Subcutaneous abdominal adipose tissue (tissue), 5 donors: ENCODE measurements around the gene ACOXL.
A peak's percentile ranks its signal among the peaks of the same experiment; 100 is the strongest.

Experiments used
- H3K27ac ChIP-seq: one replicate; pipeline ENCODE4 v1.7.0; 2013; ENCODE audit warnings: low read depth, mild to moderate bottlenecking, inconsistent platforms, low read length, moderate library complexity
- H3K27me3 ChIP-seq, 5 donors: one replicate each; pipeline ENCODE4 v1.7.0; 2013; ENCODE audit warnings: low read length in 5 of 5, inconsistent platforms in 1 of 5; ENCODE audit not compliant: control insufficient read depth in 5 of 5, insufficient read depth in 4 of 5
- H3K36me3 ChIP-seq, 5 donors: one replicate each; pipeline ENCODE4 v1.7.0; 2013; ENCODE audit warnings: low read length in 5 of 5; ENCODE audit not compliant: control insufficient read depth in 5 of 5, insufficient read depth in 5 of 5
- H3K4me1 ChIP-seq, 5 donors: one replicate each; pipeline ENCODE4 v1.7.0; 2013; ENCODE audit warnings: low read length in 5 of 5, mild to moderate bottlenecking in 3 of 5, moderate library complexity in 1 of 5; ENCODE audit not compliant: control insufficient read depth in 5 of 5, insufficient read depth in 5 of 5
- H3K4me3 ChIP-seq, 5 donors: one replicate each; pipeline ENCODE4 v1.7.0; 2013; ENCODE audit warnings: low read length in 5 of 5, low read depth in 1 of 5
- H3K9ac ChIP-seq, 5 donors: one replicate each; pipeline ENCODE4 v1.7.0; 2013; ENCODE audit warnings: low read length in 5 of 5, mild to moderate bottlenecking in 4 of 5, moderate library complexity in 3 of 5
- H3K9me3 ChIP-seq, 5 donors: one replicate each; pipeline ENCODE4 v1.7.0; 2013; ENCODE audit warnings: low read length in 5 of 5; ENCODE audit not compliant: control insufficient read depth in 5 of 5
- donor health status: healthy.
- donor health status: healthy.
- donor health status: healthy.
- donor health status: healthy.
- donor health status: healthy.

The ACOXL gene

GRCh38 chr2:111116843-111117597 is 384.6 kb downstream of the ACOXL start:
- Histone ChIP-seq H3K9ac (peak overlapping the region in 2 of 5 donors; percentile 37 to 41), H3K4me3 (peak overlapping the region; percentile 51 to 90 (median 64)), H3K9me3 (no peaks in the 10 kb centered on the region), H3K27me3 (peaks cover 0 to 14% (median 9%) of the 10 kb centered on the region in 5 donors), H3K4me1 (peaks cover 3 to 52% (median 50%) of the 10 kb centered on the region in 5 donors), H3K36me3 (no peaks in the 10 kb centered on the region), H3K27ac (no peak overlapping the region)

GRCh38 chr2:111117598-111118480 is 385.5 kb downstream of the ACOXL start:
- H3K9me3 ChIP-seq, result no peaks in the 10 kb centered on the region
- H3K9ac ChIP-seq, result peak overlapping the region in 3 of 5 donors; percentile 37 to 57 (median 41)
- H3K4me1 ChIP-seq, result peaks cover 3 to 57% (median 51%) of the 10 kb centered on the region in 5 donors
- H3K4me3 ChIP-seq, result peak overlapping the region; percentile 51 to 90 (median 64)
- H3K27me3 ChIP-seq, result peaks cover 0 to 8% (median 2%) of the 10 kb centered on the region in 5 donors
- no peaks in the 10 kb centered on the region for H3K36me3 ChIP-seq
- no peak overlapping the region for H3K27ac ChIP-seq

DNA sequence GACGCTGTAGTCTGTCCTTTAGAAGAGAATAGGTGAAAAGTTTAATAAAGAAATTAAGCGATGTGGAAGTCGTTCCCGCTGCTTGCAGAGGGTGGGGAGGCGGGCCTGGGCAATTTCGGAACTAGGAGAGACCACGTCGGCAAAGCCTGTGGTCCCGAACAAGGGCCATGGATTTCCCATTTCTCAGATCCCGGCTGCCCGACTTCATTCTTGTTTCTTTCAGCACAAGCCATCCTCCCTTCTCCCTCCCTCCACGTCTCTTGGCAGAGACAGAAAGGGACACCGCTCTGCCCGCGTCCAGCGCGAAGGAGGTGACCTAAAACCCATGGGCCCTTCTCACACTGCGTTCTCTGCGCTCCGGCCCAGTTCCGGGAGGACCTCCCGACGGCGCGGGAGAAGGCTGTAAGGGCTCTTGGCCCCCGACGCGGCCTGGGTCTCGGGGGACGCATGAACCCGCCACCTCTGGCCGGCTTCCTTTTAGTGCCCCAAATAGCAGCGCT is 386.2 kb downstream of the ACOXL start:
- Histone ChIP-seq H3K9me3 (no peaks in the 10 kb centered on the region), H3K4me3 (peak overlapping the region; percentile 51 to 90 (median 64)), H3K27me3 (peaks cover 0 to 8% (median 0%) of the 10 kb centered on the region in 5 donors), H3K4me1 (peaks cover 3 to 64% (median 56%) of the 10 kb centered on the region in 5 donors), H3K36me3 (no peaks in the 10 kb centered on the region), H3K9ac (peak overlapping the region in 3 of 5 donors; percentile 17 to 57 (median 30)), H3K27ac (no peak overlapping the region)

GRCh38 chr2:111118981-111119821 is 386.8 kb downstream of the ACOXL start:
- H3K27ac ChIP-seq, result no peak overlapping the region
- H3K9ac ChIP-seq, result no peak overlapping the region
- H3K4me3 ChIP-seq, result peak overlapping the region in 4 of 5 donors; percentile 51 to 90 (median 74)
- H3K4me1 ChIP-seq, result peaks cover 3 to 69% (median 61%) of the 10 kb centered on the region in 5 donors
- H3K9me3 ChIP-seq, result no peaks in the 10 kb centered on the region
- peaks cover 0 to 8% (median 0%) of the 10 kb centered on the region in 5 donors for H3K27me3 ChIP-seq
- peaks cover 0 to 3% (median 0%) of the 10 kb centered on the region in 5 donors for H3K36me3 ChIP-seq

DNA sequence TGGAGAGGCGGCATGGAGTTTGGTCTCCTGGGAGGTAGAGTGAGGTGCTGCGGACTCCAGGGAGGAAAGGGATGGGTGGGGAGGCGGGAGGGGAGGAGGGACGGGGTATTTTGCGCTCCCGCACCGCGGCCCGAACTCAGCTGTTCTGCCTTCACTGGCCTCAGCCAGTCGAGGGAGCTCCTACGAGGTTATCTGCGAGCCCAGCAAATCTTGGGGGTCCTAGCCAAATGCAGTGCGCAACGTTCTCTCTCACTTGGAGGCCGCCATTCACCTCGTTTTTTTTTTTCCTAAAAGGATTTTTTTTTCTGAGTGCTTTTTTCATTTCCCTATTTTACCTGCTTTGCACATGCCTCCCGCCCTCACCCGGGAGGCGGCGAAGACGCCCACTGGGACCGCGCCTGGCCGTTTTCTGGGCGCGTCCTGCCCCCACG is 387.5 kb downstream of the ACOXL start:
- H3K4me3 ChIP-seq, result peak overlapping the region in 4 of 5 donors; percentile 62 to 90 (median 77)
- H3K36me3 ChIP-seq, result peaks cover 0 to 3% (median under 1%) of the 10 kb centered on the region in 5 donors
- H3K27me3 ChIP-seq, result peaks cover 0 to 5% (median 0%) of the 10 kb centered on the region in 5 donors
- no peak overlapping the region for H3K27ac ChIP-seq
- peak overlapping the region in 1 of 5 donors; percentile 53 for H3K9ac ChIP-seq
- peaks cover 3 to 69% (median 61%) of the 10 kb centered on the region in 5 donors for H3K4me1 ChIP-seq
- no peaks in the 10 kb centered on the region for H3K9me3 ChIP-seq

DNA sequence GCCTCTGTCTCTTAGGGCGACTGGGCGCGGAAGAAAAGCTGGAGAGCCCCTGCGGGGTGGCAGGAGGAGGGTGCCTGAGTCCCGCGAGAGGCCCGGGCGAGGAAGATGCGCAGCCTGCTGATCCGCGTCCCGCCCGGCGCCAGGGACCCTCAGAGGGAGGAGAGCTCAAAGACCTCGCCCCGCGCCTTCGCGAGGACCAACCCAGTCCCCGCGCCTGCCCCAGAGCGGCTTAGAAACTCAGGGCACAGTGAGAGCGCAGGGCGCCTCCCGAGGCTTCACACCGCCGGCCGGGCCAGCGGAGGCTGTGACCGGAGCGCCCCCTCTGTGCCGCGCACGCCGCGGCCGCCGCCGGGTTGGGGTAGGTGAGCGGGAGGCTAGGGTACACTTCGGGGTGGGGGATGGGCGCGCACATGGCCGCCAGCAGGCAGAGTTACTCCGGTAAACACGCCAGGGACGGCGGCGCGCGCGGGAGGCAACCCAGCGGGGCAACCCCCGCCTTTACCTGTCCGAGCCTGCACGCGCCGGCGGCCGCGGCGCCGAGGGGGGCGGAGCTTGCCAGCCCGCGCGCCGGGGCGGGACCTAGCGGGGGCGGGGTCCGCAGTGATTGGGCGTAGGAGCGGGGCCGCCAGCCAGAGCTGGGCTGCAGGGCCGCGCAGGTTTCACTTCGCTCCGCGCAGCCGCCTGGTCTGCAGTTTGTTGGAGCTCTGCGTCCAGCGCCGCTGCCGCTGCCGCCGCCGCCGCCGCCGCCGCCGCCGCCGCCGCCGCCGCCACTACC is 388.1 kb downstream of the ACOXL start, which contains the start of gene BCL2L11:
Gene BCL2L11 (plus strand): TSS at position 662 of the 775 bp plus-strand sequence. CDS start 2,832 bp downstream, outside the sequence.
- Histone ChIP-seq H3K27ac (peak within 1 kb of the TSS; percentile 16), H3K9ac (peak within 1 kb of the TSS in 4 of 5 donors; percentile 59 to 78 (median 70)), H3K36me3 (peaks cover 0 to 8% (median 5%) of the 10 kb centered on the region in 5 donors), H3K27me3 (peaks cover 0 to 5% (median 0%) of the 10 kb centered on the region in 5 donors), H3K4me1 (peaks cover 3 to 69% (median 61%) of the 10 kb centered on the region in 5 donors), H3K9me3 (no peaks in the 10 kb centered on the region), H3K4me3 (peak within 1 kb of the TSS; percentile 77 to 90 (median 84))

- peaks cover 3 to 73% (median 61%) of the 10 kb centered on the region in 5 donors for H3K4me1 ChIP-seq
- peak overlapping the region; percentile 16 for H3K27ac ChIP-seq
- H3K9me3 ChIP-seq, result no peaks in the 10 kb centered on the region
- H3K9ac ChIP-seq, result peak overlapping the region in 4 of 5 donors; percentile 59 to 78 (median 70)
- peaks cover 6 to 14% (median 8%) of the 10 kb centered on the region in 5 donors for H3K36me3 ChIP-seq
- H3K27me3 ChIP-seq, result peaks cover 0 to 5% (median 0%) of the 10 kb centered on the region in 5 donors
- H3K4me3 ChIP-seq, result peak overlapping the region; percentile 77 to 90 (median 84)
Measured at GRCh38 chr2:111121028-111121827, 388.9 kb downstream of the ACOXL start.
